ENCODE measurements around the gene ELMO2. TPM values are rescaled to one million over a fixed set of nuclear protein-coding genes. Genes with fewer than 3 reads are reported as not detected.
"Not testable (repeated sequence)": the region's sequence is repeated elsewhere in the genome, so short reads cannot be mapped to it uniquely, and the experiment has no call there.

ELMO2 gene
- total RNA-seq, 1 donor from 2014 or later, result 35.0 TPM

DNA sequence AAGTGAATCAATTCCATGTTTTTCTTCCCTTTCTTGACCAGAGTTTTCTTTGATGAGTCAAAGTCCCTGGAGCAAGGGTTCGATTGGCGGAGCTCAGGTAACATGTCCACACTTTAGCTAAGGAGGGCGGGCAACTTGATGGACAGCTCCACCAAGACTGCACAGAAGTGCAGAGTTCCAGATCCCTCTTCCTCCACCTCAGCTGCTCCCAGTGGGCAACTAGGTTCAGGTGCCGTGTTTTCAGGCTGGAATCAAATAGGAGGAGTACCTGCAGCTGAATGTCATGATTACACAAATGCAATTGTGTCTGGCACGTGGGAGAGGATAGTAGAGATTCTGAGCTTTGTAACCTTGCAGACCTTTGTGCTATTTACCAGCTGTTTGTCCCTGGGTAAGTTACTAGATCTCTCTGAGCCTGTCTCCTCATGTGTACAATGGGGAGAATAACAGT is 1.9 kb upstream of the ELMO2 start:
- intact Hi-C loops (cut with DNase I), result no loop called here
- DNase-seq (ENCODE audit: low spot score), result no peak

DNA sequence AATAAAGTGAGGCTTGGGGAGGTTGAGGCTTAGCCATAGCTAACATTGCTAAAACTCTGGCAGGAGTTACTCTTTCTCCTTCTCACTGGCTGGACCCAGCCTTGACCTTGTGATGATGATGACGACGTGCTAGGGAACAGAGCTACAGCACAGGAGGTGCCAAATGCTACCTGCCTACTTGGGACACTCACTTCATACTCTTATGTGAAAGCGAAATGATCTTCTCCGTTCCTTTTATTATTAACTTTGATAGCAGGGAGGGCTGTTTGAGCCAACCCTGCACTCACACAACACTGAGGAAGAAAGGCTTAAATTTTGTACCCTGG is 1.2 kb upstream of the ELMO2 start:
- intact Hi-C loops (cut with DNase I), result loop anchor here (2.0 kb wide), 1 partner anchor 43 kb away; no protein-coding TSS in a partner anchor
- DNase-seq (ENCODE audit: low spot score), result no peak

DNA sequence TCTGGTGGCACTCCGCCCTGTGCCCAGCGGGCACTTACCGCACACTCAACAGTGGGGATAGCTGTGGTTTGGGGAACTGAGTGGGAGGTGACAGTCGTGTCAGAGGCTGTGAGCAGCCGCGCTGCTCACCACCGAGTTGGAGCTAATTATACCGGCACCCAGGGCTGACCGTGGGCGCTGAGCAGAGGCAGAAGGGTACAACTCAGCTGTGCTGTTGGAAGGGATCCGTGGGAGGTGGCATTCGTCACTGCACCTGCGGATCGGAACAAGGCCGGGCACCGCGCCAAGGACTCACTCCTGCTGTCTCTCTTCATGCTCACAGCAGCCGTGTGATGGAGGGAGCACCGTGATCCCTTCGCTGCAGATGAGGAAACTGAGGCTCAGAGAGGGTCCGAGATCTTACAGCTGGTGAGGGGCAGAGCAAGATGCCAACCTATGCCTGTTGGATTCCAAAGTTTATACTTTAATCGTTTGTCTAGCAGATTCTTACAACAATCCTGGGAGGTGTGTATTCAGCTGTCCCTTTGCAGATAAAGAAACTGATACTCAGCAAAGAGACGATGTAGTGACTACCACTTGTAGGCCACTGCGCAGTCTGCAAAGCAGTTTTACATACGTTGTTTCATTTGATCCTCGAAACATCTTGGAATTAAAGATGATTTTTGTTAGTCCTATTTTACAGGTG is 713 bp upstream of the ELMO2 start:
- intact Hi-C loops (cut with DNase I), result loop anchor here (2.0 kb wide), 1 partner anchor 42 kb away; no protein-coding TSS in a partner anchor
- peak; percentile 81 for DNase-seq (ENCODE audit: low spot score)

DNA sequence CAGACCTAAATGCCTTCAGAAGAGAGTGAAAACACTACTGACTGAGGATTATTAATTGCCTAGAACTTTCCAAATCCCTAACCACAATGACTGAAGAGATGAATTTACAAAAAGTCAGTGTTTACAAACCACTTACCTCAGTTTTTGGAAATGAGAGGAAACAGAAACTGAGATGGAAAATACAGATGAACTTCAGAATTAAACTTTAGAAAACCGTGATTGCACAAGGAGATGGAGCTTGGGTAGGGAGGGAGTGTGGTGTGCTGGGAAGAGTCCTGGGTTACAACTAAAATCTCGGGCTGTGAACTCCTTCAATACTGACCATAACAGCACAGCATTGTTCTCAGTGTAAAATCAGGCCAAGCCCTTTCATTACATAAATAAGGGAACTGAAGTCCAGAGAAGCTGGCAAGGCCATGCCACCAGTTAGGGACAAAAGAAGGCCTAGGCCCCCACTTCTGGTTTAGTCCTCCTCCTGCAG is 4.0 kb downstream of the ELMO2 start:
- intact Hi-C loops (cut with DNase I), result no loop called here
- no peak for DNase-seq (ENCODE audit: low spot score)

DNA sequence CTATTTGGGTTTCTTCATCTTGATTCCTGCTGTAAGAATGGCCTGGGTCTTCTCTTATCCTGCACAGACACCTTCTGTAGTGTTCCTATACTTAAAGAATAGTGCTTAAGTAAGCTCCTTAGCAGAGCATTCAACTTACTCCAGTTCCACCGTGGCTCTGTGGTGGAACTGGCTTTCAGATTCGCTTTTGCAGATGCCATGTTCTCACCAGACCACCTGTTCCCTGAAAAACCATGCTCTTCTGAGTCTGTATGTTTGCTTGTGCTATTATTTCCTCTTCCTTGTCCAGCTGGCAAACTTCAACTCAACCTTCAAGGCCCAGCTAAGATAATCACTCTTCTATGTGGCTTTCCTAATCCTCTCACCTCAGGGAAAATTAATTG is 4.9 kb downstream of the ELMO2 start:
- no peak for DNase-seq (ENCODE audit: low spot score)

DNA sequence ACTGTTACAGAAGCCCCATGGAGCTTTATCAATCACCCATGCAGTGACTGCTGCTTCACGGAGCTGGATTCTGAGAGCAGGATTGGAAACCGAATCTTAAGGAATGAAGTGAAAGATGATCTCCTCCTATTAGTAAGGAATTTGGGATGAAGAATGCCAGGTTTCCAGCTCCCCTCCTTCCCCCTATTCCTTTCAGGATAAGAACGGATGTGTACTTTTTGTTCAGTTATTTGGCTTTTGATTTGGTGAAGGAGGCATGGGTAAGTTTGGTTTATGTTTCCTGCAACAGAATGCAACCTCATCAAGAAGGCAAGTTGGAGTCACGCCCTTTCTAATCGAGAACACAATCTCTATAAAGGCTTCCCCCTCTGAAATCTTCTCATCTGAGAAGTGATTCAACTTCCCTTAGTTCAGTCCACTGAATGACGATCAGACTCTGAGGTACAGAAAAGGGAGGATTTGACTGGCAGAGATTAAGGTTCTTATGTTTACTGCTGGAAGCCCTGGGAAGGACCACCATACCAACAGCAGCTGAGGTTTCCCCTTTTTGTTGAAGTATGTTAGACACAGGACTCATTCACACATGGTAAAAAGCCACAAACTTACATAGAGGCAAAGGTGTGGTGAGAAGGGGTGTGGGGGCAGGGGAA is 5.5 kb downstream of the ELMO2 start:
- DNase-seq (ENCODE audit: low spot score), result no peak
- intact Hi-C loops (cut with DNase I), result no loop called here

More for the DNA sequence above, 4.9 kb downstream of the ELMO2 start:
- intact Hi-C loops (cut with DNase I), result no loop called here

DNA sequence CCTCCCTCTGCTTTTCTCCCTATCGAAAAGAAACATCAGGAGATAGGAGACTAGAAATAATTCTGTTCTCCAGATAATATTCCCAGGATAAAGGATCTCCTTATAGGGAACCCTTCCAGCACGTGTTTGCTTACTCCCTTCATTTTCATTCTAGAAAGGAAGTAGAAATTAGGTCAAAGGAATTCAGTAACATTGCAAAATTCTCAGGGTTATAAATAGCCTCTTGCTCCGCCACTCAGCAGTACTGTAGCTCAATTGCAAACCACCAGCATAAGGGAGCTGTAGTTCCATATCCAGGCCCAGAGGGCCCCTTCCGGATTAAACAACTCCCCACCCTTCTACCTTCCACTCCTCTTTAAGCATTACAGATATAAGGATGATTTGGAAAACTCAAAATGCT is 6.2 kb downstream of the ELMO2 start:
- DNase-seq (ENCODE audit: low spot score), result no peak
- intact Hi-C loops (cut with DNase I), result no loop called here

DNA sequence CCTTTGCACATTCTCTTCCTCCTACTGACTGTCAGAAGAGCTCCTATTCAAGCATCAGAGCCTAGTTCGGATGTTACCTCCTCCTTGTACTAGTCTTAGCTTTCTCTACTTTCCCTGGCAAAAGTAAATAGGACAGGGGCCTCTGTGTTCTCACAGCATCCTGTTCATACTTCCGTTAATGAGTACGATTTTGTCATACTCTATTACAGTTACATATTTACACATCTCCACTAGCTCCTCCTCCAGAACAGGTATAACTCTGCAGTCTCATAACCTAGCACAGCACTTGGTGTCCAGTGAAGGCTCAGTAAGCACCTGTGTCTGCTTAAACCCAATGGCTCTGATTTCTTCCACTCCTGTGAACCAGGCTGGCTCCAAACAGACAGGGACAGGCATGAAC is 7.0 kb downstream of the ELMO2 start:
- intact Hi-C loops (cut with DNase I), result no loop called here
- no peak for DNase-seq (ENCODE audit: low spot score)

DNA sequence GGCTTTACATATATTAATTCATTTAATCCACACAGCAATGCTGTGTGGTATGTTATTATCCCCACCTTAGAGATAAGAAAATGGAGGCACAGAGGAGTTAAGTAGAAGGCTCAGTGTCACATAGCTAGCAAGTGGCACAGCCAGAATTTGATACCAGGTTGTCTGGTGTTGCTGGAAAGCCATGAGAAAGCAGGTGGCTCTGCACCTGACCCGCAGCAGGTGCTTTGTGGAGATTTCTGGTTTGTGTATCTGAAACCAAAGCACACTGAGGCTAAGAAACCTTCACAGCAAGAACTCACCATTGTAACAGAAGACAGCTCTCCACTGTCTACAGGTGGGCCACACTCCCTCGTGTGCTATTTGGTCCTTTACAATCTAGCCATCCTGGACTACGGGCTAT is 7.5 kb downstream of the ELMO2 start:
- DNase-seq (ENCODE audit: low spot score), result no peak
- intact Hi-C loops (cut with DNase I), result no loop called here

DNA sequence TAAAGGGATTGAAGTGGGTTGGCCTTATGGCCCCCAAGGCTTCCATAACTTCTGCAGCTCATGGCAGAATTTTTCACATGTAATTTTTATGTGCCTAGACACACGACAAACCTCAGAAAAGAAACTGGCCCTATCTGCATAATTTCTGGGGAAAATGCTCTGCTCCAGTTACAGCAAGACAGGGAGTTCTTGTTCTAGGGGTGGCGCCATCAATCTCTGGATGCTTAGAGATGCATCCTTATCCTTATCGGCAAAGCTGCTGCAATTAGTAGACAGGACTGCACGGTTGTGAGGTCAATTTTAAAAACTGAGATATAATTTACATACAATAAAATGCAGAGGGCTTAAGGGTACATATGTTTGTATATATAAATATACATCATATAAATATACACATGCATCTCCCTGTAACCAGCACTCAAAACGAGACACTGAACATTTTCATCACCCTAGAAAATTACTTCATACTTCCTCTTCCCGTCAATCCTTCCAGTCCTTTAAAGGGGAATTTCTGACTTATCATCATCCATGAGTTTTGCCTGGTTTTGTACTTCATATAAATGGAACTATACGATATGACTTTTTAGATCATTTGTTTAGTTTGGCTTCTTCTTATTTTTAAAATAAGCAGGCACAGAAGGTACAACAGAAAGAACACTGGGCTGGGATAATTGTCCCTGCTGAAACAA is 10.2 kb downstream of the ELMO2 start:
- intact Hi-C loops (cut with DNase I), result no loop called here
- DNase-seq (ENCODE audit: low spot score), result no peak

DNA sequence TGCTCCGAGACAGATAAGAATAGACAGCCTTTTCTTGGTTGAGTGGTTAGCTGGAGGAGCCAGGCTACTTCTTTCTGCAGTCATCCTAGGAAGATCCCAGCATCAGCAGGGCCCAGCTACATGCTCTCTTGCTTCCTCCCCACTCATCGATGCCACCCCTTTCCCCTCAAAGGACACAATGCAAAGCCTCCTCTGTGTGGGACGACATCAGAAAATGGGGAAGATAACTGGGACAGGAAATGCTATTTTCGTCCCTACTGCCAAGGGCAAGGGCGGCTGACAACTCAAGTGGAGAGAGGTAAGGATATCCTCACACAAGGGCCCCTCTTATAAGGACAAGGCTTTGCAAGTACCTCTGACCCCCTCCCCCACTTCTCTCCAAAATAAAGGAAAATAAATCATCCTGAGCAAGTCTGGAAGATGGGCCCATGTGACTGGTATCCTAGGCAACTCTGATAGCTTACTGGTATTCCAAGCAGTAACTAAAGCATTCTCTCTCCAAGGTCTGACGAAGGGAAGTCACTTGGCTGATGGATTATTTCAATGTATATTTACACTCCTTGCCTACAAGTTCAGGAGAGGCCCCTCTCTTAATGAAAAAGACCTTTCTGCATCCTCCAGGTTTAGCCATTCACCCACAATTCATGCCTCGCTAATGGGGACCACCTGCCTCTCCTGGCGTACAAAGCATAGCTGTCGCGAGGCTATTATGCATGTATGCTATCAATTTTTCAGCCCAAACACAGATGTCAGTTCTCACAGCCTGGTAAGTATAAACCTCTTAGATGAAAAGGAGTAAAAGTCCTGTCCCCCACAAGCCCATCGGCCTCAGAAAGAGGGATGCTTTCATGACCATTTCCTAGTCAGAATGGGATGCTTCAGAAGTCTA is 11.3 kb downstream of the ELMO2 start:
- intact Hi-C loops (cut with DNase I), result no loop called here

DNA sequence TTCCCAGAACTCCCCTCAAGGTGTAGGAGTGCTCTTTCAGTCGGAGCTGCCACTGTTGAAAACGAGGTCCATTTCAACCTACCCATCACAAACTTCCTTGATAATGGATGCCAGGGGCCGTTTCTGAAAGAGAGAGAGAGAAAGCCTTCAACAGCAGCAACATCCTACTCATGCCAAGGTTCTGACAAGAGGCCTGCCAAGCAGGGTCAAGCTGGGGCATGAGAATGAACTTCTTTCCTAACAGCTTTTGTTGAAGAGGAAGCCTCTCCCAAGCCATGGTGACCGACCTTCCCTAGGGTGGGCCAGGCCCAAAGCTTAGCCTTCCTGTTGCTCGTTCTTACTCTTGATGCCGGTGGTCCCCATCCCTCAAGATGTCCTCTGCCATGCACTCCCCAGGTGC is 12.4 kb downstream of the ELMO2 start:
- intact Hi-C loops (cut with DNase I), result no loop called here
- DNase-seq (ENCODE audit: low spot score), result no peak

More for the DNA sequence above, 11.3 kb downstream of the ELMO2 start:
- DNase-seq (ENCODE audit: low spot score), result no peak

DNA sequence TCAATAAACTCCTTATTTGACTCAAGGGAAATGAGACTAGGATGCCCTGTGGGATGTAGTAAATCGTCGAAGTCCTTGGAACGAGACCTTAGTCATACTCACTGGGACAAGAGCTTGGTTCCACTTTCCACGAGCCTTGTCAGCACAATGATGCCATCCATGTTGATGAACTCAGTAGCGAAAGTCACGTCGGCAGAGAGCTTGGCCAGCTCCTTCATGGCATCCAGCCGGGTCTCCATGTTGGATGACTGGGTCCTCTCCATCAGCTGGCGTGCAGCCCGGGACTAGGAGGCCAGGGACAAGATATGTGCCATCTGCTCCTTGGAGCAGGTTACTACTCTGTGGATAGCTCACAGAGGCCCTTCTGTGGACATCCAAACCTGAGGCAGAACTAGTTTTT is 17.5 kb downstream of the ELMO2 start:
- no peak for DNase-seq (ENCODE audit: low spot score)
- intact Hi-C loops (cut with DNase I), result no loop called here

DNA sequence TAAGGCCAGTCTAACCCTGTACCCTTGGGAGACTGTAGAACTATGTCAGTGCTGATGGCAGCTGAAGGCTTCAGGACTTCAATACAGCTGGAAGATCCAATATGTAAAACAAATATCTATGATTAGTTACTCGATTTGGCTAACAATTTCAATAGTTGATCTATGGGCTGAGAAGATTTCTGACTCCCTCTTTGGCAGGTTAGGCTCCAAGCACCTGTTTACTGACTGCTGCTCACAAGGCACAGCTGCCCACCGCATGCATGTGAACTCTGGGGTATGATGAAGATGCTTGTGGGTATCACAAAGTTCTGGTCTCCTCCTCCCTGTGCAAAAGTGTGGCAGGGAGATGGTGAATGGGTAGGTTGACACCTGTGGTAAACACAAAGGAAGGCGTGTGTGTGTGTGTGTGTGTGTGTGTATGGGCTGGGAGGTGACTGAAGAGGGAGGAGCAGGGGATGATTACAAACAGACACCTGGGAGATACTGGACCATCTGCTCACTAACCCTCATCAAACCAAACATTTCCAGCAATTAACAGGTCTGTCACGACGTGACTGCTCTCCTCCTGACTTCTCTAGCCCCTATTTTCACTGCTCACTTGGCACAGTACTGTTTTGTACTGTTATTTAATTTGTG is 18.1 kb downstream of the ELMO2 start:
- intact Hi-C loops (cut with DNase I), result no loop called here
- no peak for DNase-seq (ENCODE audit: low spot score)

DNA sequence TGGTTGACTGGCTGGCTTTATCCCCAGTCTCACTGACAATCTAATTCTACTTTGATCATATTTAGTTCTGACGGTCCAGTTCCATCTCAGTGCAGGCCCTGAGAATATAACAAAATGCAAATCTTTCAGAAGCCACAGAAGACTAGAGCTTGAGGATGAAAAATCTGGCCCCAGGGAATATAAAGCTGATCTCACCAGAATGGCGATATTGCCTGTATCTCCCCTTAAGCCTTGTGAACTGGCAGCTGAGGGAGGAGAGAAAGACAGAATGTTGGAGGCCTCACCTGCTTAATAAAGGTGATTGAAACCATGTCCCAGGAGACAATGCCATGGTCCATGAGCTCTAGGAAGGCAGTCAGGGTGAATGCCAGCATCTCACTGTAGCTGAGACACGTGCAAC is 19.4 kb downstream of the ELMO2 start:
- DNase-seq (ENCODE audit: low spot score); intact Hi-C loops (cut with DNase I): not testable (repeated sequence)

DNA sequence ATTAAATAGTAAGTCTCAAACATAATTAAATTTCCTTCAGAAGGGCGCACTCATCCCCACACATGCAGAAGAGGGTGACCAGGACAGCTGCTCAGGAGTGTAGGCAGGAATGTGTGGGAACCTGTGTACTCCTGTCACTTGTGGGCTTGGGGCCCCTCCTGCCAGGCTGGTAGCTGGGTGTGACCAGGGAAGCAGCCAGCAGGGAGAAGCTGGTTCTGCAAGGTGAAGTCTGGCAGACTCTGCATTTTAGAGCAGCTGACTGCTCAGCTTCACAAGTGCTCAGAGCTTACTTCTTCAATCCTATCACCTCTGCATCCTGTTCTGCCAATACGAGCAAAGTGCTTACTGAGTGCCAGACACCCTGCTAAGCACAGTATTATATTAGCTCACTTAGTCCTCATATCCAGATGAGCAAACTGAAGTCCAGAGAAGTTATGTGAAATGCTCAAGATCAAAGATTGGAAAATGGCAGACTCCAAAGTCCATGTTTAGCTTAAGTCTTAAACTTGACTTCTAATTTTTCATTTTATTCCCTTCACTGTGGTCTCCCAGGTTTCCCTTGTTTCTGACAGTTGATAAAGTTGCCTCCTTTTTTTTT is 27.9 kb downstream of the ELMO2 start:
- intact Hi-C loops (cut with DNase I), result no loop called here
- no peak for DNase-seq (ENCODE audit: low spot score)

DNA sequence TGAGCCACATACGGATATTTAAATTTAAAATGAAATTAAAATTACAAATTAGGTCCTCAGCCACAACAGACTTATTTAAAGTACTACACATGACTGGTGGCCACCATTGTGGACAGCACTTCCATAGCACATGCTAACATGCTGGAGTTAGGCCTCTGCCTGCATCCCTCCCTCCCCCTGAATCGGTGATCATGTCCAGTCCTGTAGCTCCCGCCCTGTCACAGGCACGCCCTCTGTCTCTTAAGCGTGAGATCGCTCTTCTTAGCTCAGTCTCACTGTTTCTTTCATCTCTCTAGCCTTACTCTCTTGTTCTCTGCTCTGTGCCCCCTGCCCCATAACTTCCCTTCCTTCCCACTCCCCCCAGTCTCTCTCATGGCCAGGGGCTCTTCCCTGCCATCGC is 28.9 kb downstream of the ELMO2 start:
- intact Hi-C loops (cut with DNase I), result no loop called here
- no peak for DNase-seq (ENCODE audit: low spot score)

DNA sequence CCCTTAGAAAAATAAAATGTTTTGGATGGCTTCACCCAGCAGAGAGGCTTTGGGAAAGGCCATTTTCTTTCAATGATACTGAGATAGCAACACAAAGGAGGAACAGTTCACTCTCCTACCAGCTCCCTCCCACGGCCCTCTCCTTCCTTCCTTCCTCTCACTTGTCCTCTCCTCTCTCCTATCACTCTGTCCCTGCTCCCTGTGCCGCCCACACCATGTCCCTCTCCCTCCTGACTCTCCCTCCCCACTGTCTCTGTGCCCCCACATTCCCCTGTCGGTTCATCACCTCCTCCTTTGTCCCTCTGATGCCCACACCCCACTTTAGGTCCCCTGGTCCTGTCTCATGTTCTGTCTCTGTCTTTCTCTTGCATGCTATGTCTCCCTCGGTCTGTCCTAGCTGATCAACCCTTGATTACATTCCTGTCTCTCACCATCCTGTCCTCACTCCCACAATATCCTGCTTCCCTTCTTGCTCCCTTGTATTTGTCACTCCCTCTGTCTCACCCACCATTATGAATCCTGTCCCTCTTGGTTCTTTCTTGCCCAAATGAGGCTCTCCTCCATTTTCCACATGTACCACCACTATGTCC is 30.1 kb downstream of the ELMO2 start:
- DNase-seq (ENCODE audit: low spot score), result no peak
- intact Hi-C loops (cut with DNase I), result no loop called here

DNA sequence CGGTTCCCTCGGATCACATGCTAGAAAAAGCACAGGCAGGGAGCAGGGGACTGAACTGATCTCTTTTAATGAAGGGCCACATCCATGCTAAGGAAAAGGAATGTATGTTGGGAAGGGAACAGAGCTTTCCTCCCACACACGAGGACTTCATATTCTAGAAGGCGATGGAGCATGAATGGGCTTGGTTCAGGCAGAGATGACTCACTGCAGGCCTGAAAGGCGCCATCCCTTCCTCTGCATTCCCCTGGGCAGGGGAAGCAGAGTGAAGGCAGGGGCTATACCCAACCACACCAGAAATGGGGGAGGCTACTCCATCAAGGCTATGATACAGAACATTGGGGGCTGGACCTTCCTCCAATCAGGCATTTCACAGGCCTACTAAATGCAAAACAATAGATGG is 30.6 kb downstream of the ELMO2 start:
- no peak for DNase-seq (ENCODE audit: low spot score)
- intact Hi-C loops (cut with DNase I), result no loop called here
